NOMO-1 treated with dmso at 0.1 percent for 144 hours (cell line): ENCODE measurements around the gene AP3D1.

ENCODE experiments used
- DNase-seq: peaks from one replicate; lab custom pipeline; 2025; ENCODE audit not compliant: unreplicated experiment; lab: John Stamatoyannopoulos, UW

AP3D1 gene

GRCh38 chr19:2050991-2051772 is 100.2 kb downstream of the AP3D1 start, which contains the start of gene MKNK2:
MKNK2 (minus strand) TSS chr19:2051244; CDS start chr19:2050851, 393 bp downstream.
- peak; percentile 74 for DNase-seq
